Measurements from ENCODE around the gene C1QTNF9B. TPM values are rescaled to one million over a fixed set of nuclear protein-coding genes. Genes with fewer than 3 reads are reported as not detected.

The C1QTNF9B gene
- total and polyA plus RNA-seq, 2 of the 8 experiments (the other 6 are each of a cell fraction or from before 2014, with no cell fraction given), result 0.11 TPM; not detected in 1

- Histone ChIP-seq H3K4ac (replicated peaks; ENCODE audit: insufficient read length, low read depth, low read length) (no peak overlapping the region), H3K4me2 (ENCODE audit: insufficient read depth in 1 of 2, low read depth in 2 of 2, low read length in 2 of 2) (no peak overlapping the region), H3K4me3 (ENCODE audit: extremely low read depth in 1 of 4, insufficient read depth in 2 of 4, low read depth in 3 of 4, low read length in 4 of 4) (no peak overlapping the region), H3K14ac (ENCODE audit: insufficient read length) (no peak overlapping the region), H3K79me1 (ENCODE audit: low read depth, low read length) (no peaks in the 10 kb centered on the region), H2BK5ac (ENCODE audit: low read depth, low read length) (no peak overlapping the region), H4K5ac (ENCODE audit: insufficient read length, low read depth, low read length) (no peak overlapping the region), H2BK20ac (ENCODE audit: low read length) (no peak overlapping the region), H2BK15ac (ENCODE audit: low read length) (no peak overlapping the region), H3K9me3 (ENCODE audit: insufficient read depth in 2 of 2, low read depth in 1 of 2, low read length in 1 of 2) (no peaks in the 10 kb centered on the region), H2AK5ac (ENCODE audit: low read depth, low read length) (no peak overlapping the region), H4K91ac (replicated peaks; ENCODE audit: insufficient read length, low read length) (no peak overlapping the region), H3K23me2 (ENCODE audit: low read depth, low read length) (no peaks in the 10 kb centered on the region), H3K4me1 (replicated peaks in 1 of 4; ENCODE audit: control insufficient read depth in 3 of 4, insufficient read depth in 4 of 4, low read length in 3 of 4) (peaks cover 0 to 1% (median 0%) of the 10 kb centered on the region in 4 experiments; a peak in 1 of 7 replicates), H3K27ac (ENCODE audit: low read depth, low read length) (no peak overlapping the region), H4K20me1 (replicated peaks in 1 of 2; ENCODE audit: control insufficient read depth in 1 of 2, insufficient read depth in 2 of 2, low read length in 2 of 2) (no peaks in the 10 kb centered on the region), H3K23ac (ENCODE audit: insufficient read length) (no peak overlapping the region), H3K79me2 (ENCODE audit: control insufficient read depth in 1 of 2, insufficient read depth in 2 of 2, low read length in 2 of 2) (no peaks in the 10 kb centered on the region), H3K18ac (ENCODE audit: extremely low read depth, low read length) (no peak overlapping the region), H3K9ac (replicated peaks in 1 of 4; ENCODE audit: extremely low read depth in 1 of 4, low read depth in 3 of 4, low read length in 3 of 4) (no peak overlapping the region), H2AFZ (ENCODE audit: low read length) (no peak overlapping the region), H3K56ac (replicated peaks; ENCODE audit: insufficient read length, low read depth, low read length) (no peak overlapping the region), H3K36me3 (ENCODE audit: control insufficient read depth in 2 of 4, insufficient read depth in 4 of 4, low read length in 3 of 4) (no peaks in the 10 kb centered on the region), H4K8ac (ENCODE audit: extremely low read depth, insufficient read depth, low read length) (peak overlapping the region; percentile 45; the same call in 1 of the 2 replicates), H2BK120ac (replicated peaks; ENCODE audit: low read depth, low read length) (no peak overlapping the region), H3K27me3 (replicated peaks in 1 of 4; ENCODE audit: control insufficient read depth in 3 of 4, extremely low read depth in 1 of 4, insufficient read depth in 3 of 4, low read length in 3 of 4) (no peaks in the 10 kb centered on the region), H2BK12ac (ENCODE audit: low read depth, low read length) (no peak overlapping the region)
- ChIA-PET POLR2A (ENCODE audit: partially characterized antibody) (interaction anchor here (0.8 kb wide), 1 partner anchor 10 kb away, joined by 3 read pairs; no protein-coding TSS in a partner anchor), CTCF (ENCODE audit: partially characterized antibody) (interaction anchor here (1.0 to 1.2 kb wide), 3 partner anchors 24 to 381 kb away, joined by 3 to 5 read pairs (median 3); no protein-coding TSS in a partner anchor)
- WGBS, 2 experiments (ENCODE audit: extremely low coverage in 1 of 2, insufficient coverage in 1 of 2, insufficient read length in 1 of 2, insufficient replicate concordance in 2 of 2, low coverage in 1 of 2, low lambda C conversion rate in 2 of 2, missing lambda C conversion rate in 1 of 2), result 94% methylated on average over 8 of the region's 8 CpGs; no CpG with 5 or more reads in 1 of the 2 experiments
- FAIRE-seq, result no peak
- no peak for DNase-seq (ENCODE audit: low read depth in 1 of 2, low spot score in 2 of 2)
- no peak for TF ChIP-seq SRF (IDR thresholded peaks at IDR 0.05; ENCODE audit: low read depth, low read length)
Measured at GRCh38 chr13:23848646-23849141, 48.6 kb downstream of the C1QTNF9B start.
